T-helper 1 cell (primary cell): ENCODE data around the gene NOTCH1.

ENCODE experiments used
- DNase-seq, 5 donors: peaks; one replicate each; pipeline ENCODE4 v3.0.0-alpha.2; 2012 to 2020

The NOTCH1 gene

DNA sequence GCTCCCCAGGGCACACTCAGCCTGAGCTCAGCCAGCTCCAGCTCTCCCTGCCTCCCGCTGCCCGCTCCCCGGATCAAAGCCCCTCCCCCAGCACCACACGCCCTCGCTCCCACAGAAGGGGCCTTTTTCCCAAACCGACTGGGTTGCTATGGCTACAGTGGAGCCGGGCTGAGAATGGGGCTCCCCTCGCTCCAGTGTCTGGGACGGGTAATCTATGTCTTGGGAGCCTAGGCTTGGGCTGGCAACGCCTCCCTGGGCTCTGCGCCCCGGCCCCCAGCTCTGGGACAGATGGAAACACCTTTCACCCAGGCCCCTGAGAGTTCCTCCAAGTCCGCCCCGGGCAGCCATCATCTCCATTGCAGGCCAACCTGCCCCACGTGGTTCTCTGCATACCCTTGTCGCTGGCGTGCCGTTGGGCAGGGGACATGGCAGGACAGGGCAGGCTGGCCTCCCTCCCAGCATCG, 29.6 kb downstream of the NOTCH1 start:
- no peak for DNase-seq

GRCh38 chr9:136515276-136515675, 30.6 kb downstream of the NOTCH1 start:
- no peak for DNase-seq

GRCh38 chr9:136514022-136514714, 31.7 kb downstream of the NOTCH1 start:
- no peak for DNase-seq

DNA sequence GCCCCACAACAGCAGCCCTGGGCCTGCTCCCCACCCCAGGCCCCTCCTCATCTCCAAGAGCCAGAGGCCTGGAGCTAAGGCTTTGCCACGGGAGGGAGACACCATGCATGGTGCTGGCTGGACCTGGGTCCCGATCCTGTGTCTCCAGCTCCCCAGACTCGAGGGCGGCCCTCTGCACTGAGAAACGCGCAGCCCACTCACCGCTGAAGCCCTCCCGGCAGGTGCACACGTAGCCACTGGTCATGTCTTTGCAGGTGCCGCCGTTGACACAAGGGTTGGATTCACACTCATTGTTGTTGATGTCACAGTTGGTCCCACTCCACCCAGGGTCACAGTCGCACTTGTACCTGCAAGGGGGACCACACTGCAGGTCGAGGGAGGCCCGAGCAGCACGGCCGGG, 32.7 kb downstream of the NOTCH1 start:
- DNase-seq, result no peak

DNA sequence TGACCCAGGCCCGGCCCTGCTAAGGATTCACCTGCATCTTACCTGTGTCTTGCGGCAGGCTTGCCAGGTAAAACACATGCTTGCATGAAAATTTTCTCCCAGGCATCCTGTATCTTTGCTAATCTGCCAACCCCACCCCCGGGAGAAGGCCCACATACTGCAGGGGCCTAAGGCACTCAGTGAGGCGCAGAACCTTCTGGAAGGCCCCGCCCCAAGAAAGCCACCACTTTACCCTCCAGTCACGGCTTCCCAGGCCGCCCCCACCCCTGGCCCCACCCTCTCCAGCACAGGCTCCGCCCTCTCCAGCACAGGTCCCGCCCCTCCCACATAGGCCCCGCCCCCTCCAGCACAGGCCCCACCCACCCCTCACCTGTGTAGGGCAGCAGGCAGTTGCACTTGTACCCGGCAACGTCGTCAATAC, 33.2 kb downstream of the NOTCH1 start:
- DNase-seq, result peak in 1 of 5 donors; percentile 30

DNA sequence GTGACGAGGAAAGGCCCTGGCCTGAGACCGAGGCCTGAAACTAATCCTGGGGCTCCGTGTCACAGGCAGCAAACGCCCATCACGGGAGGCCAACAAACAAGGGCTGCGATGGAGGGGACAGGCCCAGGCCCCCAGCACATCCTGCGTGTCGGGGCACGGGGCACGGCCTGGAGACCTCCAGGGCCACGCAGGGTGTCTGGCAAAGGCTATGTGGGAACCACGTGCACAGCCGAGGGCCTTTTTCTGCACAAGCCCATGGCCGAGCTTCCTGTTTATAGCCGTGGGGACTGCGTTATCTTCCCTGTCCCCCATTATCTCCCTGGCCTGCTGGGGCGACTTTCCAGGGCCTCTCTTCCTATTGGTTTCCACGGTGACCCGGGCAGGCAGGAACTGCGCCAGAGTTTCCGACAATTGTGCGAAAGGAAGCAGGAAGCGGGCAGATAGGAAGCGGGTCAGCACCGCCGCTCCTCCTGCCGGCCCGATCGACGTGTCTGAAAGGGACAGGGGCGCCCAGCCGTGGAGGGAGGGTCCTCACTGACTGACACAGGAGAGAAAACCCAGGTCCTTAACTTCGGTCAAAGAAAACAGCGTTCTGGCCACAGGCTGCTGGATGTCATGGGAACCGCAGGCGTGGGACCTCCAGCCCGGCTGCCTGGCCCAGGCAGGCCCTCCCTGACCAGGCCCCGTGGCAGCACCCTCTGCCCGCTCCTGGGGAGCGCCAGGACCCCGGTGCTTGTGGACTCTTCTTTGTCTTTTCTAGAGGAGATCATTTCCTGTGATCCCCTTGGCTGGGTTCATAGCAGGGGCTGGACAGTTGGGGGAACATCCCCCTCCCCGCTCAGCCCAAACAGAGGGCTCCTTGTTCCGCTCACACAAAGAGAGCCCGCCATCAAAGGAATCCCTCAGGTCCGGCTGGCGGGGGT, 33.9 kb downstream of the NOTCH1 start:
- DNase-seq, result no peak

DNA sequence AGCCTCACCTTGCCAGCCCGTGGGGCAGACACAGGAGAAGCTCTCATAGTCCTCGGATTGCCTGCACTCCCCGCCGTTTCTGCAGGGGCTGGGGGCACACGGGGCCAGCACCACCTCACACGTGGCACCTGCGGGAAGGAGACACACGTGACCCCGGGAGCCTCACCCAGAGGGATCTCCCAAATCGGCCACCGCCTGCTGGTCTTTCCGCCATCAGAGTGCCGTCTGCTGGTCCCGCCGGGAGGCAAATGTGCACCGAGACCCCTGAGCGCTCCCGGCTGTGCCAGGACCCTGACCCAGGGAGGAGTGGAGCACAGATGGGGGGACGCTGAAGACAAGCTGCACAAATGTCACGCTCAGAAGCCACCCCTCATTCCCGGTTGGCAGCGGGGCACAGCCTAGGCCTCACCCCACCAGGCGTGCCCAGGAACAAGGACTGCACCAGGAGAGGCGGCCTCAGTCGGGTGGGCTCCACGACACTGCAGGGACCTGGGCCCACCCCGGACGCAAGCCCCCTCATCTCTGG, 34.6 kb downstream of the NOTCH1 start:
- DNase-seq, result no peak

DNA sequence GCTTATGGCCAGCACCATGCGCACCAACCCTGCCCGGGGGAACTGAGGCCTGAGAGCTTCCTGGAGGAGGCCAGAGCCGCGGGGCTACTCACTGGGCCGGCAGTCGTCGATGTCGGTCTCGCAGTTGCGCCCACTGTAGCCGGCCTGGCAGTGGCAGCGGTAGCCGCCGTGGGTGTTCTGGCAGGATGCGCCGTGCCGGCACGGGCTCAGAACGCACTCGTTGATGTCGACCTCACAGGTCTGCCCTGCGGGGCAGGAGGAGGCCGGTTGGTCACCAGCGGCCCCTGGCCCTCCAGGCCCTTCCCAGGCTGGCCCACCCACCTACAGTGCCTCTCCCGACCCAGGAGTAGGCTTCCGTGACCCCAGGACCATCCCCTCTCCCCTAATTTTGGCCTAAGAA, 35.3 kb downstream of the NOTCH1 start:
- DNase-seq, result no peak

GRCh38 chr9:136509549-136509948, 36.3 kb downstream of the NOTCH1 start:
- DNase-seq, result no peak

- DNase-seq, result no peak
These were observed 36.9 kb downstream of the NOTCH1 start for GRCh38 chr9:136508729-136509500.

DNA sequence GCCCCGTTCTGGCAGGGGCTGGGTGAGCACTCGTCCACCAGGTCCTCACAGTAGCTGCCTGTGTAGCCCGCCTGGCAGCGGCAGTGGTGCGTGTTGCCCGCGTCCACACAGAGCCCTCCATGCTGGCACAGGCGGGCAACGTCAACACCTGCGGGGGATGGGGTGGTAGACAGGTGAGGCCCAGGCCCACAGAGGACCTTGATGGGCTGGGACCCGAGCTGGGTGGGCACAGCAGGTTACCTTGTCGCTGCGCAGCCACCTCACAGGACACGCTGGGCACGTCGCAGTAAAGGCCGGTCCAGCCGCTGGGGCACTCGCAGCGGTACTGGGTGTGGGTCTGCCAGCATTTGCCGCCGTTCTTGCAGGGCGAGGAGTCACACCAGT, 37.9 kb downstream of the NOTCH1 start:
- no peak for DNase-seq

GRCh38 chr9:136507221-136507991, 38.4 kb downstream of the NOTCH1 start:
- DNase-seq, result no peak

- no peak for DNase-seq
These were observed 39.4 kb downstream of the NOTCH1 start for GRCh38 chr9:136506425-136506824.

GRCh38 chr9:136505406-136506403, 40.1 kb downstream of the NOTCH1 start:
- DNase-seq, result no peak

GRCh38 chr9:136504512-136505348, 41.1 kb downstream of the NOTCH1 start:
- DNase-seq, result no peak

DNA sequence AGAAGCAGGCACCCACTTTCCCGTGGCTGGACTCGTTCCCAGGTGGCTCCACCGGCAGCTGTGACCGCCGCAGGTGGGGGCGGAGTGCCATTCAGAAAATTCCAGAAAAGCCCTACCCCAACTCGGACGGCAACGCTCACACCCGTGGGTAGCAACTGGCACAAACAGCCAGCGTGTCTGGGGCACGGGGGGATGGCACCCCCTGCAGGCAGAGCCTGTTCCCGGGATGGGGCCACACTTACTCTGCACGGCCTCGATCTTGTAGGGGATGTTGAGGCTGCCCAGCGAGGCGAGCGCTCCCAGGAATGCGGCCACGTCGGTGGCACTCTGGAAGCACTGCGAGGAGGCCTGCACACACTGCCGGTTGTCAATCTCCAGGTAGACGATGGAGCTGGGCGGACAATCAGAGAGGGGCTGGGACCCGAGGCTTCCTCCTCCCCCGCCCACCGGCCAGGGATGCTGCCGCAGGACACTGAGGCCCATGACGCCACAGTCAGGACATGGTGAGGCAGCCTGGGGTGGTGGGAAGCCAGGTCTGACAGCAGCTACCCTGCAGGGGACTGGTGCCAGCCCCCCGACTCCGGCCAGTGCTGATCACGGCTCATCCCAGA, 42.8 kb downstream of the NOTCH1 start:
- no peak for DNase-seq

DNA sequence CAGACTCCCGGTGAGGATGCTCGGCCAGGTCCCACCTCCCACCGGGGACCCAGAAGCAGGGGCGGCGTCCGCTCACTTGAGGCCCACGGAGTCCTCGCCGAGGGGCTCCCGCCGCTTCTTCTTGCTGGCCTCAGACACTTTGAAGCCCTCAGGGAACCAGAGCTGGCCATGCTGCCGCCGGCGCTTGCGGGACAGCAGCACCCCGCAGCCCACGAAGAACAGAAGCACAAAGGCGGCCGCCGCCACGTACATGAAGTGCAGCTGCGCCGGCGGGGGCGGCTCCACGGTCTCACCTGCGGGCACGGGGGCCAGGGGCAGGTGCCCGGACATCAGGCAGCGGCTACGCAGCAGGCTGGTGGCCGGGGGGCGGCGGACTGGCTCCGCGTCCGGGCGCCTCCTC, 43.7 kb downstream of the NOTCH1 start:
- DNase-seq, result no peak

- DNase-seq, result no peak
These were observed 44.2 kb downstream of the NOTCH1 start for GRCh38 chr9:136501686-136502085.
